Liver (tissue), 9 donors: ENCODE data around the gene NOL4L. TPM values are rescaled to one million over a fixed set of nuclear protein-coding genes. Genes with fewer than 3 reads are reported as not detected.
A peak's percentile ranks its signal among the peaks of the same experiment; 100 is the strongest.

Experiments
- DNase-seq: peaks from one replicate; pipeline ENCODE4 v3.0.0-alpha.2; 2017; ENCODE audit warnings: low spot score
- H3K27ac ChIP-seq, 2 donors: one replicate each; pipeline ENCODE4 v1.7.0; 2013; ENCODE audit warnings: inconsistent platforms in 2 of 2, low read length in 2 of 2, control low read depth in 1 of 2, low read depth in 1 of 2, mild to moderate bottlenecking in 1 of 2
- H3K27me3 ChIP-seq, 4 donors: one replicate each; pipeline versions ENCODE4 v1.6.1 to v1.7.0; 2013; ENCODE audit warnings: low read length in 3 of 4, inconsistent platforms in 1 of 4, mild to moderate bottlenecking in 1 of 4, moderate library complexity in 1 of 4; ENCODE audit not compliant: control insufficient read depth in 4 of 4, insufficient read depth in 4 of 4
- H3K36me3 ChIP-seq, 4 donors: one replicate each; pipeline versions ENCODE4 v1.6.1 to v1.7.0; 2013; ENCODE audit warnings: low read length in 3 of 4, mild to moderate bottlenecking in 3 of 4, low read depth in 1 of 4, moderate library complexity in 1 of 4; ENCODE audit not compliant: control insufficient read depth in 4 of 4, insufficient read depth in 3 of 4
- H3K4me1 ChIP-seq, 4 donors: one replicate each; pipeline versions ENCODE4 v1.6.1 to v1.7.0; 2013; ENCODE audit warnings: low read length in 3 of 4, mild to moderate bottlenecking in 3 of 4, moderate library complexity in 1 of 4; ENCODE audit not compliant: control insufficient read depth in 4 of 4, insufficient read depth in 4 of 4
- H3K4me3 ChIP-seq, 3 donors: one replicate each; pipeline versions ENCODE4 v1.6.1 to v1.7.0; 2013; ENCODE audit warnings: low read length in 3 of 3, control low read depth in 1 of 3, low read depth in 1 of 3, mild to moderate bottlenecking in 1 of 3
- H3K9ac ChIP-seq, 2 donors: one replicate each; pipeline ENCODE4 v1.7.0; 2013; ENCODE audit warnings: low read length in 2 of 2, mild to moderate bottlenecking in 2 of 2, moderate library complexity in 2 of 2, control low read depth in 1 of 2, low read depth in 1 of 2
- H3K9me3 ChIP-seq, 4 donors: one replicate each; pipeline versions ENCODE4 v1.6.1 to v1.7.0; 2013; ENCODE audit warnings: low read length in 3 of 4; ENCODE audit not compliant: control insufficient read depth in 4 of 4
- EGR1 ChIP-seq, 2 donors: IDR thresholded peaks; 2 replicates each; pipeline ENCODE4 v1.6.1; 2016 to 2018; ENCODE audit warnings: antibody characterized with exemption in 2 of 2, low read depth in 2 of 2
- FOXA1 ChIP-seq: IDR thresholded peaks from 2 replicates; pipeline ENCODE4 v1.6.1; 2016; ENCODE audit warnings: antibody characterized with exemption
- FOXA2 ChIP-seq: IDR thresholded peaks from 2 replicates; pipeline ENCODE4 v1.6.1; 2016; ENCODE audit warnings: antibody characterized with exemption
- GABPA ChIP-seq, 2 donors: IDR thresholded peaks in 1 of 2; conservative IDR thresholded peaks in 1 of 2; 2 replicates each; pipeline ENCODE4 v1.6.1; 2016; ENCODE audit warnings: antibody characterized with exemption in 2 of 2, mild to moderate bottlenecking in 1 of 2, moderate library complexity in 1 of 2
- HNF4A ChIP-seq, 2 donors: conservative IDR thresholded peaks; 2 replicates each; pipeline ENCODE4 v1.6.1; 2016; ENCODE audit warnings: antibody characterized with exemption in 2 of 2, mild to moderate bottlenecking in 2 of 2
- HNF4G ChIP-seq: IDR thresholded peaks from 2 replicates; pipeline ENCODE4 v1.6.1; 2016; ENCODE audit warnings: antibody characterized with exemption
- JUND ChIP-seq, 2 donors: IDR thresholded peaks; 2 replicates each; pipeline ENCODE4 v1.6.1; 2016; ENCODE audit warnings: antibody characterized with exemption in 2 of 2
- NR2F2 ChIP-seq: IDR thresholded peaks from 2 replicates; pipeline ENCODE4 v1.6.1; 2016; ENCODE audit warnings: antibody characterized with exemption
- RAD21 ChIP-seq, 2 donors: IDR thresholded peaks; 2 replicates each; pipeline ENCODE4 v1.6.1; 2016; ENCODE audit warnings: antibody characterized with exemption in 2 of 2, mild to moderate bottlenecking in 2 of 2
- RXRA ChIP-seq, 2 donors: IDR thresholded peaks; 2 replicates each; pipeline ENCODE4 v1.6.1; 2017 to 2018; ENCODE audit warnings: antibody characterized with exemption in 2 of 2, mild to moderate bottlenecking in 1 of 2
- SP1 ChIP-seq: IDR thresholded peaks from 2 replicates; pipeline ENCODE4 v1.6.1; 2018; ENCODE audit warnings: antibody characterized with exemption, mild to moderate bottlenecking
- TAF1 ChIP-seq: conservative IDR thresholded peaks from 2 replicates; pipeline ENCODE4 v1.6.1; 2016; ENCODE audit warnings: antibody characterized with exemption, mild to moderate bottlenecking
- WGBS: extraction: QIAGEN DNeasy Blood & Tissue Kit; methylation state at CpG from one replicate; pipeline ENCODE4 v1.1.7; 2013; 5-methylcytosine and 5-hydroxymethylcytosine counted together
- polyA plus RNA-seq, 2 donors: library from polyadenylated mRNA; stranded (reverse) in 1 of 2; unstranded in 1 of 2; fragments of 200-250 nt in 1 of 2; fragments of >200 nt in 1 of 2; fragmentation: Nextera tagmentation in 1 of 2; extraction: Ambion mirVana in 1 of 2; gene quantifications; one replicate each; pipeline versions ENCODE4 v1.2.1 to v1.2.3, GENCODE V29; 2013 to 2015
- total RNA-seq, 2 donors: library from RNA; depleted of rRNA; stranded (reverse); fragments of >200 nt; gene quantifications; one replicate each; pipeline ENCODE4 v1.2.3, GENCODE V29; 2014
- TF ChIP-seq, protein P1 (sequence below): IDR thresholded peaks from 2 replicates; pipeline ENCODE4 v1.6.1; 2016; ENCODE audit warnings: antibody characterized with exemption, mild to moderate bottlenecking
- TF ChIP-seq, protein P2 (sequence below): IDR thresholded peaks from 2 replicates; pipeline ENCODE4 v1.6.1; 2016; ENCODE audit warnings: antibody characterized with exemption
- TF ChIP-seq, protein P3 (sequence below): IDR thresholded peaks from 2 replicates; pipeline ENCODE4 v1.6.1; 2016; ENCODE audit warnings: antibody characterized with exemption
- TF ChIP-seq, protein P4 (sequence below): fragments of 150-350 bp; IDR thresholded peaks from 2 replicates; pipeline ENCODE4 v1.5.1; 2017; ENCODE audit warnings: improper control_type of control experiment, low read depth, low read length; ENCODE audit not compliant: missing input control
- TF ChIP-seq, protein P5 (sequence below): IDR thresholded peaks from 2 replicates; pipeline ENCODE4 v1.6.1; 2016; ENCODE audit warnings: antibody characterized with exemption
- donor health status: healthy.
- donor health status: healthy.
- donor health status: healthy.
- donor health status: healthy.
- donor health status: healthy.

The NOL4L gene
- total and polyA plus RNA-seq, 4 donors, result 2.2 to 6.8 (median 4.3) TPM

DNA sequence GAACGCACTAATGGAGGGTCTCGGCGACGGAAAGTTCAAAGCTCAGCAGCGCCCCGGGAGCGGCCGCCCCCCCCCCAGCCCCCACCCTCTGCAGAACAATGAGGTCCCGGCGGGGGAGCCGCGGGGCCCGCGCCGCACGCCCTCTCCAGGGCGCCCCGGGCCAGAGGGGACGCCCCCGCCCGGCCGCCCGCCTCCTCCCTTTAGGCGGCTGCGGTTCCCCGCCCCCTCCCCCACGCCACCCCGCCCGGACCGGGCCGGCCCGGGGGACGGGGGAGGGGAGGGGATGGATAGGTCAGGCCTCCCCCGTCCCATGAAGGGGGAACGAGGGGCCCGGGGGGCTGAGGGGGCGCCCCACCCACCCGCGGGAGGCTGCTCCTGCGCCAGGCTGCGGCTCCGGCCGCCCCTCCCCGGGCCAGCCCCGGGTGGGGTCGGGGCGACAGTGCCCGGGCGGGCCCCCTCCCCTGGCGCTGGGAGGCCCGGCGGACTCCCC is 1.5 kb downstream of the NOL4L start (continued):
- TF ChIP-seq, protein P1, sequence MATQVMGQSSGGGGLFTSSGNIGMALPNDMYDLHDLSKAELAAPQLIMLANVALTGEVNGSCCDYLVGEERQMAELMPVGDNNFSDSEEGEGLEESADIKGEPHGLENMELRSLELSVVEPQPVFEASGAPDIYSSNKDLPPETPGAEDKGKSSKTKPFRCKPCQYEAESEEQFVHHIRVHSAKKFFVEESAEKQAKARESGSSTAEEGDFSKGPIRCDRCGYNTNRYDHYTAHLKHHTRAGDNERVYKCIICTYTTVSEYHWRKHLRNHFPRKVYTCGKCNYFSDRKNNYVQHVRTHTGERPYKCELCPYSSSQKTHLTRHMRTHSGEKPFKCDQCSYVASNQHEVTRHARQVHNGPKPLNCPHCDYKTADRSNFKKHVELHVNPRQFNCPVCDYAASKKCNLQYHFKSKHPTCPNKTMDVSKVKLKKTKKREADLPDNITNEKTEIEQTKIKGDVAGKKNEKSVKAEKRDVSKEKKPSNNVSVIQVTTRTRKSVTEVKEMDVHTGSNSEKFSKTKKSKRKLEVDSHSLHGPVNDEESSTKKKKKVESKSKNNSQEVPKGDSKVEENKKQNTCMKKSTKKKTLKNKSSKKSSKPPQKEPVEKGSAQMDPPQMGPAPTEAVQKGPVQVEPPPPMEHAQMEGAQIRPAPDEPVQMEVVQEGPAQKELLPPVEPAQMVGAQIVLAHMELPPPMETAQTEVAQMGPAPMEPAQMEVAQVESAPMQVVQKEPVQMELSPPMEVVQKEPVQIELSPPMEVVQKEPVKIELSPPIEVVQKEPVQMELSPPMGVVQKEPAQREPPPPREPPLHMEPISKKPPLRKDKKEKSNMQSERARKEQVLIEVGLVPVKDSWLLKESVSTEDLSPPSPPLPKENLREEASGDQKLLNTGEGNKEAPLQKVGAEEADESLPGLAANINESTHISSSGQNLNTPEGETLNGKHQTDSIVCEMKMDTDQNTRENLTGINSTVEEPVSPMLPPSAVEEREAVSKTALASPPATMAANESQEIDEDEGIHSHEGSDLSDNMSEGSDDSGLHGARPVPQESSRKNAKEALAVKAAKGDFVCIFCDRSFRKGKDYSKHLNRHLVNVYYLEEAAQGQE, result no peak
- TF ChIP-seq HNF4G, result no peak

DNA sequence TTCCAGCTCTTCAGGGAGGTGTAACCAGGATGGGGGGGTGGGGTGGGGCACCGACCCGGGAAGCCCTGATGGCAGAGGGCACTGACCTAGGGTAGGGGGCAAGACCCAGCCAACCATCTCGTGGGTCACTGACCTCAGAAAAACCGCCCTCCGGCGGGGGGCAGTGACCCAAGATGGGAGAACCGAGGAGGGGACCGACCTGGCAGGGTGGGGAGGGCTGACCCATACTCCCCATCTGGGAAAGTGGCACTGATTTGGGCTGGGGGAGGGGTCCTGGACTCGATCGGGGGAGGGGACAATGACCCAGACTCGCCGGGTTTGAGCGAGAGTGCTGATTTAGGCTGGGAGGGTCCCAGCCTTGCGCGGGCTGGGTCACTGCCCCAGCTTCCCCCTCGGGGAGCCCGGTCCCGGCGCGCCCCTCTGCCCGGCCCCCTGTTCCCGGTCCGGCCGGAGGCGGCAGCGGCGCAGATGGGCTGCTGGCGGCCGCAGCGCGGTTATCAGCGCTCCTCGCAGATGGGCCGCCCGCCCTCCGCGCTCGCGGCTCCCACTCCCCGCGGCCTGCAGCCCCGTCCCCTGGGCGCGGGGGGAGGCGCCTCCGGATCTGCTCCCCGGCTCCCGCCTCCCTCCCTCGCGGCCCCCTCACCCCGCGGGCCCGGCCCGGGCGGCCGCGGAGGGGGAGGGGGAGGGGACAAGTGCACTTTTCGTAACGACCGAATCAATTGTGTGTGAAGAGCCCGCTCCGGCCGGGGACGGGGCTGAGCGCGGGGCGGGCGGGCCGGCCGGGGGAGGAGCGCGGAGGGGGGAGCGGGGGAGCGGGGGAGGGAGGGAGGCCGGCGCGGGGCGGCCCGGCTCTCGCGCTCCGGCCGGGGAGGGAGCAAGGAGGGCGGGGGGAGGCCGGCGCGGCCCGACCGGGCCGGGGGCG is 2.2 kb downstream of the NOL4L start:
- peak overlapping the region in 1 of 2 donors; percentile 7 for H3K27ac ChIP-seq
- no peaks in the 10 kb centered on the region for H3K9me3 ChIP-seq
- WGBS, result 6% methylated on average over 89 of the region's 91 CpGs
- H3K36me3 ChIP-seq, result no peaks in the 10 kb centered on the region
- H3K4me1 ChIP-seq, result peaks cover 3 to 15% (median 12%) of the 10 kb centered on the region in 4 donors
- H3K4me3 ChIP-seq, result peak overlapping the region in 1 of 3 donors; percentile 75
- TF ChIP-seq EGR1 (IDR thresholded peaks at IDR 0.05; ENCODE audit: low read depth in 2 of 2), result no peak
- TF ChIP-seq, protein P2, sequence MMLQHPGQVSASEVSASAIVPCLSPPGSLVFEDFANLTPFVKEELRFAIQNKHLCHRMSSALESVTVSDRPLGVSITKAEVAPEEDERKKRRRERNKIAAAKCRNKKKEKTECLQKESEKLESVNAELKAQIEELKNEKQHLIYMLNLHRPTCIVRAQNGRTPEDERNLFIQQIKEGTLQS, result no peak
- peak in 1 of 2 donors; percentile 88 for TF ChIP-seq RXRA (IDR thresholded peaks at IDR 0.05)
- no peak for TF ChIP-seq GABPA (IDR thresholded peaks at IDR 0.05 in 1 of 2, conservative IDR thresholded peaks at IDR 0.05 in 1 of 2)
- TF ChIP-seq FOXA1, result no peak
- TF ChIP-seq RAD21 (IDR thresholded peaks at IDR 0.05), result no peak
- TF ChIP-seq, protein P3, sequence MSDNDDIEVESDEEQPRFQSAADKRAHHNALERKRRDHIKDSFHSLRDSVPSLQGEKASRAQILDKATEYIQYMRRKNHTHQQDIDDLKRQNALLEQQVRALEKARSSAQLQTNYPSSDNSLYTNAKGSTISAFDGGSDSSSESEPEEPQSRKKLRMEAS, result no peak
- TF ChIP-seq FOXA2, result no peak
- peak; percentile 8 for TF ChIP-seq SP1
- no peak for TF ChIP-seq JUND (IDR thresholded peaks at IDR 0.05)
- no peak for TF ChIP-seq HNF4G
- TF ChIP-seq, protein P1, result no peak
- TF ChIP-seq, protein P4, sequence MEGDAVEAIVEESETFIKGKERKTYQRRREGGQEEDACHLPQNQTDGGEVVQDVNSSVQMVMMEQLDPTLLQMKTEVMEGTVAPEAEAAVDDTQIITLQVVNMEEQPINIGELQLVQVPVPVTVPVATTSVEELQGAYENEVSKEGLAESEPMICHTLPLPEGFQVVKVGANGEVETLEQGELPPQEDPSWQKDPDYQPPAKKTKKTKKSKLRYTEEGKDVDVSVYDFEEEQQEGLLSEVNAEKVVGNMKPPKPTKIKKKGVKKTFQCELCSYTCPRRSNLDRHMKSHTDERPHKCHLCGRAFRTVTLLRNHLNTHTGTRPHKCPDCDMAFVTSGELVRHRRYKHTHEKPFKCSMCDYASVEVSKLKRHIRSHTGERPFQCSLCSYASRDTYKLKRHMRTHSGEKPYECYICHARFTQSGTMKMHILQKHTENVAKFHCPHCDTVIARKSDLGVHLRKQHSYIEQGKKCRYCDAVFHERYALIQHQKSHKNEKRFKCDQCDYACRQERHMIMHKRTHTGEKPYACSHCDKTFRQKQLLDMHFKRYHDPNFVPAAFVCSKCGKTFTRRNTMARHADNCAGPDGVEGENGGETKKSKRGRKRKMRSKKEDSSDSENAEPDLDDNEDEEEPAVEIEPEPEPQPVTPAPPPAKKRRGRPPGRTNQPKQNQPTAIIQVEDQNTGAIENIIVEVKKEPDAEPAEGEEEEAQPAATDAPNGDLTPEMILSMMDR, result no peak
- TF ChIP-seq, protein P5, sequence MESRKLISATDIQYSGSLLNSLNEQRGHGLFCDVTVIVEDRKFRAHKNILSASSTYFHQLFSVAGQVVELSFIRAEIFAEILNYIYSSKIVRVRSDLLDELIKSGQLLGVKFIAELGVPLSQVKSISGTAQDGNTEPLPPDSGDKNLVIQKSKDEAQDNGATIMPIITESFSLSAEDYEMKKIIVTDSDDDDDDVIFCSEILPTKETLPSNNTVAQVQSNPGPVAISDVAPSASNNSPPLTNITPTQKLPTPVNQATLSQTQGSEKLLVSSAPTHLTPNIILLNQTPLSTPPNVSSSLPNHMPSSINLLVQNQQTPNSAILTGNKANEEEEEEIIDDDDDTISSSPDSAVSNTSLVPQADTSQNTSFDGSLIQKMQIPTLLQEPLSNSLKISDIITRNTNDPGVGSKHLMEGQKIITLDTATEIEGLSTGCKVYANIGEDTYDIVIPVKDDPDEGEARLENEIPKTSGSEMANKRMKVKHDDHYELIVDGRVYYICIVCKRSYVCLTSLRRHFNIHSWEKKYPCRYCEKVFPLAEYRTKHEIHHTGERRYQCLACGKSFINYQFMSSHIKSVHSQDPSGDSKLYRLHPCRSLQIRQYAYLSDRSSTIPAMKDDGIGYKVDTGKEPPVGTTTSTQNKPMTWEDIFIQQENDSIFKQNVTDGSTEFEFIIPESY, result no peak
- no peak for TF ChIP-seq NR2F2
- TF ChIP-seq HNF4A (conservative IDR thresholded peaks at IDR 0.05), result peak in 1 of 2 donors; percentile 29
- TF ChIP-seq TAF1, result no peak
- no peak overlapping the region for H3K9ac ChIP-seq
- peaks cover 0 to 8% (median 3%) of the 10 kb centered on the region in 4 donors for H3K27me3 ChIP-seq
- peak; percentile 75 for DNase-seq
